ENCODE results near the gene HRAS. TPM values are rescaled to one million over a fixed set of nuclear protein-coding genes. Genes with fewer than 3 reads are reported as not detected.

HRAS gene
- total and polyA plus RNA-seq, 4 donors: 4.7 to 17.4 (median 10.9) TPM

DNA sequence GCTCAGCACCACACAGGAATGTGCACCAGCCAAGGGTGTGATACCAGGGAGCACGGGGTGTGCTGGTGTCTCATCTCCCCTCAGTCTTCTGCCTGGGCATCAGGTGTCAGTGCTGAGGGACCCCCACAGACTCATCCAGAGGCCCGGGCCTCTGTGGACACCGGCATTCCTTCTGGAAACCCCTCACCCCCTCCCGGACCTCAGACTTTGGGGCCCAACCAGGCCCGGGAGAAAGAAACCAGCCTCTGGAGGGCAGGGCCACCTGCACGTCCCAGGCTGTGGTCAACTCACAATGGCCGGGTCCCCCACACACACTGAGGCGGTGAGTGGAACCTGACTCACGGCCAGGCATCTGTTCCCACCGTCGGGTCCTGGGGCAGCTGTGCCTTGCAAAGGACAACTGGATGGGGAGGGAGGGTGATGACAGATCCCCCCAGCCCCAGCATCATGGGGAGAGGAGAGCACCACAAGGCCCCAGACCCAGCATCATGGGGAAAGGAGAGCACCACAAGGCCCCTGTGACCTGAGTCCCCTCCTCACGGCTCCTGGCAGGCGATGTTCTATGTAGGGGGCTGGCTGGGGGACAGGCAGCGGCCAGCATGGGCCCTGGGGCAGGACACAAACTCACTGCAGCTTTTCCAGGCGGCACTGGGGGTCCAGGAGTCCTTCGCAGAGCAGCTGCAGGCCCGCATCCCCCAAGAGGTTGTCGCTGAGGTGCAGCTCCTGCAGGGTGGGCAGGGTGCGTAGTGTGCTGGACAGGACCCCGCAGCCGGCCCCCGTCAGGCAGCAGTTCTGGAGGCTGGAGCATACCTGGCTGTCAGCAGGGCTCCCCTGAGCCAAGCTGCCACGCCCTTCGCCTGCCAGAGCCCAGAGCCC lies 35.9 kb downstream of the HRAS start:
- no peak overlapping the region for H3K9ac ChIP-seq (ENCODE audit: low read depth in 1 of 2, low read length in 2 of 2)
- no peak overlapping the region for H3K27ac ChIP-seq (ENCODE audit: low read depth in 1 of 2, low read length in 2 of 2)
- H3K4me3 ChIP-seq (ENCODE audit: low read depth in 1 of 3, low read length in 3 of 3): no peak overlapping the region
- no peak for DNase-seq (ENCODE audit: low spot score)
- peaks cover 25 to 67% (median 32%) of the 10 kb centered on the region in 4 donors for H3K36me3 ChIP-seq (ENCODE audit: control insufficient read depth in 4 of 4, insufficient read depth in 3 of 4, low read depth in 1 of 4, low read length in 3 of 4)
- WGBS: 97% methylated on average over 24 of the region's 24 CpGs
- no peaks in the 10 kb centered on the region for H3K27me3 ChIP-seq (ENCODE audit: control insufficient read depth in 4 of 4, insufficient read depth in 4 of 4, low read length in 3 of 4)
- no peak for TF ChIP-seq EGR1 (IDR thresholded peaks at IDR 0.05; ENCODE audit: low read depth in 2 of 2)
- TF ChIP-seq HNF4G (IDR thresholded peaks at IDR 0.05): no peak
- no peak for TF ChIP-seq NR2F2 (IDR thresholded peaks at IDR 0.05)
- TF ChIP-seq, protein P1, sequence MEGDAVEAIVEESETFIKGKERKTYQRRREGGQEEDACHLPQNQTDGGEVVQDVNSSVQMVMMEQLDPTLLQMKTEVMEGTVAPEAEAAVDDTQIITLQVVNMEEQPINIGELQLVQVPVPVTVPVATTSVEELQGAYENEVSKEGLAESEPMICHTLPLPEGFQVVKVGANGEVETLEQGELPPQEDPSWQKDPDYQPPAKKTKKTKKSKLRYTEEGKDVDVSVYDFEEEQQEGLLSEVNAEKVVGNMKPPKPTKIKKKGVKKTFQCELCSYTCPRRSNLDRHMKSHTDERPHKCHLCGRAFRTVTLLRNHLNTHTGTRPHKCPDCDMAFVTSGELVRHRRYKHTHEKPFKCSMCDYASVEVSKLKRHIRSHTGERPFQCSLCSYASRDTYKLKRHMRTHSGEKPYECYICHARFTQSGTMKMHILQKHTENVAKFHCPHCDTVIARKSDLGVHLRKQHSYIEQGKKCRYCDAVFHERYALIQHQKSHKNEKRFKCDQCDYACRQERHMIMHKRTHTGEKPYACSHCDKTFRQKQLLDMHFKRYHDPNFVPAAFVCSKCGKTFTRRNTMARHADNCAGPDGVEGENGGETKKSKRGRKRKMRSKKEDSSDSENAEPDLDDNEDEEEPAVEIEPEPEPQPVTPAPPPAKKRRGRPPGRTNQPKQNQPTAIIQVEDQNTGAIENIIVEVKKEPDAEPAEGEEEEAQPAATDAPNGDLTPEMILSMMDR (IDR thresholded peaks at IDR 0.05; ENCODE audit: low read depth, low read length, missing input control): no peak
- TF ChIP-seq GABPA (IDR thresholded peaks at IDR 0.05 in 1 of 2, conservative IDR thresholded peaks at IDR 0.05 in 1 of 2): no peak
- TF ChIP-seq, protein P2, sequence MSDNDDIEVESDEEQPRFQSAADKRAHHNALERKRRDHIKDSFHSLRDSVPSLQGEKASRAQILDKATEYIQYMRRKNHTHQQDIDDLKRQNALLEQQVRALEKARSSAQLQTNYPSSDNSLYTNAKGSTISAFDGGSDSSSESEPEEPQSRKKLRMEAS (IDR thresholded peaks at IDR 0.05): no peak
- TF ChIP-seq RXRA (IDR thresholded peaks at IDR 0.05): no peak
- TF ChIP-seq, protein P3, sequence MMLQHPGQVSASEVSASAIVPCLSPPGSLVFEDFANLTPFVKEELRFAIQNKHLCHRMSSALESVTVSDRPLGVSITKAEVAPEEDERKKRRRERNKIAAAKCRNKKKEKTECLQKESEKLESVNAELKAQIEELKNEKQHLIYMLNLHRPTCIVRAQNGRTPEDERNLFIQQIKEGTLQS (IDR thresholded peaks at IDR 0.05): no peak
- no peak for TF ChIP-seq YY1 (IDR thresholded peaks at IDR 0.05)
- TF ChIP-seq SP1 (IDR thresholded peaks at IDR 0.05): no peak
- no peak for TF ChIP-seq HNF4A (conservative IDR thresholded peaks at IDR 0.05)
- TF ChIP-seq, protein P4, sequence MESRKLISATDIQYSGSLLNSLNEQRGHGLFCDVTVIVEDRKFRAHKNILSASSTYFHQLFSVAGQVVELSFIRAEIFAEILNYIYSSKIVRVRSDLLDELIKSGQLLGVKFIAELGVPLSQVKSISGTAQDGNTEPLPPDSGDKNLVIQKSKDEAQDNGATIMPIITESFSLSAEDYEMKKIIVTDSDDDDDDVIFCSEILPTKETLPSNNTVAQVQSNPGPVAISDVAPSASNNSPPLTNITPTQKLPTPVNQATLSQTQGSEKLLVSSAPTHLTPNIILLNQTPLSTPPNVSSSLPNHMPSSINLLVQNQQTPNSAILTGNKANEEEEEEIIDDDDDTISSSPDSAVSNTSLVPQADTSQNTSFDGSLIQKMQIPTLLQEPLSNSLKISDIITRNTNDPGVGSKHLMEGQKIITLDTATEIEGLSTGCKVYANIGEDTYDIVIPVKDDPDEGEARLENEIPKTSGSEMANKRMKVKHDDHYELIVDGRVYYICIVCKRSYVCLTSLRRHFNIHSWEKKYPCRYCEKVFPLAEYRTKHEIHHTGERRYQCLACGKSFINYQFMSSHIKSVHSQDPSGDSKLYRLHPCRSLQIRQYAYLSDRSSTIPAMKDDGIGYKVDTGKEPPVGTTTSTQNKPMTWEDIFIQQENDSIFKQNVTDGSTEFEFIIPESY (IDR thresholded peaks at IDR 0.05): no peak
- no peak for TF ChIP-seq FOXA2 (IDR thresholded peaks at IDR 0.05)
- TF ChIP-seq FOXA1 (IDR thresholded peaks at IDR 0.05): no peak
- no peak for TF ChIP-seq TAF1 (conservative IDR thresholded peaks at IDR 0.05)
- TF ChIP-seq, protein P5, sequence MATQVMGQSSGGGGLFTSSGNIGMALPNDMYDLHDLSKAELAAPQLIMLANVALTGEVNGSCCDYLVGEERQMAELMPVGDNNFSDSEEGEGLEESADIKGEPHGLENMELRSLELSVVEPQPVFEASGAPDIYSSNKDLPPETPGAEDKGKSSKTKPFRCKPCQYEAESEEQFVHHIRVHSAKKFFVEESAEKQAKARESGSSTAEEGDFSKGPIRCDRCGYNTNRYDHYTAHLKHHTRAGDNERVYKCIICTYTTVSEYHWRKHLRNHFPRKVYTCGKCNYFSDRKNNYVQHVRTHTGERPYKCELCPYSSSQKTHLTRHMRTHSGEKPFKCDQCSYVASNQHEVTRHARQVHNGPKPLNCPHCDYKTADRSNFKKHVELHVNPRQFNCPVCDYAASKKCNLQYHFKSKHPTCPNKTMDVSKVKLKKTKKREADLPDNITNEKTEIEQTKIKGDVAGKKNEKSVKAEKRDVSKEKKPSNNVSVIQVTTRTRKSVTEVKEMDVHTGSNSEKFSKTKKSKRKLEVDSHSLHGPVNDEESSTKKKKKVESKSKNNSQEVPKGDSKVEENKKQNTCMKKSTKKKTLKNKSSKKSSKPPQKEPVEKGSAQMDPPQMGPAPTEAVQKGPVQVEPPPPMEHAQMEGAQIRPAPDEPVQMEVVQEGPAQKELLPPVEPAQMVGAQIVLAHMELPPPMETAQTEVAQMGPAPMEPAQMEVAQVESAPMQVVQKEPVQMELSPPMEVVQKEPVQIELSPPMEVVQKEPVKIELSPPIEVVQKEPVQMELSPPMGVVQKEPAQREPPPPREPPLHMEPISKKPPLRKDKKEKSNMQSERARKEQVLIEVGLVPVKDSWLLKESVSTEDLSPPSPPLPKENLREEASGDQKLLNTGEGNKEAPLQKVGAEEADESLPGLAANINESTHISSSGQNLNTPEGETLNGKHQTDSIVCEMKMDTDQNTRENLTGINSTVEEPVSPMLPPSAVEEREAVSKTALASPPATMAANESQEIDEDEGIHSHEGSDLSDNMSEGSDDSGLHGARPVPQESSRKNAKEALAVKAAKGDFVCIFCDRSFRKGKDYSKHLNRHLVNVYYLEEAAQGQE (IDR thresholded peaks at IDR 0.05): no peak
- TF ChIP-seq RAD21 (IDR thresholded peaks at IDR 0.05): no peak
- peaks cover under 1 to 9% (median 7%) of the 10 kb centered on the region in 4 donors for H3K4me1 ChIP-seq (ENCODE audit: control insufficient read depth in 4 of 4, insufficient read depth in 4 of 4, low read length in 3 of 4)
- H3K9me3 ChIP-seq (ENCODE audit: control insufficient read depth in 4 of 4, low read length in 3 of 4): no peaks in the 10 kb centered on the region

Data from liver (tissue), 9 donors.